ACC112 (cell line): Measurements from ENCODE around the gene FBH1.
"Not testable (repeated sequence)": the region's sequence is repeated elsewhere in the genome, so short reads cannot be mapped to it uniquely, and the experiment has no call there.

Source experiments
- H2AFZ ChIP-seq: fragments of 200-600 bp; sonication (generic); one replicate; pipeline ENCODE4 v1.6.0; 2017; ENCODE audit warnings: antibody characterized with exemption, low read length; ENCODE audit not compliant: unreplicated experiment
- H3K27ac ChIP-seq: fragments of 200-600 bp; sonication (generic); 2 replicates; pipeline ENCODE4 v1.5.1; 2014; ENCODE audit warnings: low read depth, mild to moderate bottlenecking, antibody characterized with exemption, low read length, moderate library complexity
- H3K27me3 ChIP-seq: fragments of 200-600 bp; sonication (generic); 2 replicates; pipeline ENCODE4 v1.6.1; 2014; ENCODE audit warnings: mild to moderate bottlenecking, antibody characterized with exemption, low read length, moderate library complexity, mixed read lengths; ENCODE audit not compliant: insufficient read depth
- H3K36me3 ChIP-seq: fragments of 200-600 bp; sonication (generic); 2 replicates; pipeline ENCODE4 v1.6.1; 2016; ENCODE audit warnings: mild to moderate bottlenecking, antibody characterized with exemption, low read length, moderate library complexity, mixed read lengths; ENCODE audit not compliant: insufficient read depth
- H3K4me1 ChIP-seq: fragments of 200-600 bp; sonication (generic); one replicate; pipeline ENCODE4 v1.6.1; 2016; ENCODE audit warnings: low read length, mixed read lengths; ENCODE audit not compliant: insufficient read depth, unreplicated experiment, control insufficient read depth
- H3K4me3 ChIP-seq: fragments of 200-600 bp; sonication (generic); 2 replicates; pipeline ENCODE4 v1.5.1; 2014; ENCODE audit warnings: mild to moderate bottlenecking, low read depth, low read length
- H3K79me2 ChIP-seq: fragments of 200-600 bp; sonication (generic); one replicate; pipeline ENCODE4 v1.6.0; 2016; ENCODE audit warnings: low read length; ENCODE audit not compliant: control insufficient read depth, unreplicated experiment, insufficient read depth

FBH1 gene

GRCh38 chr10:5858811-5859210, 31.2 kb upstream of the FBH1 start:
- Histone ChIP-seq H3K4me1 (peaks cover 21% of the 10 kb centered on the region), H3K4me3 (no peak overlapping the region), H3K36me3 (no peaks in the 10 kb centered on the region), H2AFZ (no peak overlapping the region), H3K27ac (no peak overlapping the region), H3K27me3 (no peaks in the 10 kb centered on the region), H3K79me2 (no peaks in the 10 kb centered on the region)

- Histone ChIP-seq H3K27ac (no peak overlapping the region), H3K4me3 (no peak overlapping the region), H3K4me1 (peaks cover 21% of the 10 kb centered on the region), H2AFZ (no peak overlapping the region), H3K36me3 (no peaks in the 10 kb centered on the region), H3K27me3 (no peaks in the 10 kb centered on the region), H3K79me2 (no peaks in the 10 kb centered on the region)
These were observed 30.0 kb upstream of the FBH1 start for GRCh38 chr10:5860066-5860465.

- no peaks in the 10 kb centered on the region for H3K79me2 ChIP-seq
- H3K27me3 ChIP-seq, result no peaks in the 10 kb centered on the region
- no peak overlapping the region for H2AFZ ChIP-seq
- no peaks in the 10 kb centered on the region for H3K36me3 ChIP-seq
- H3K4me3 ChIP-seq, result no peak overlapping the region
- H3K27ac ChIP-seq, result peak overlapping the region; percentile 82
- peaks cover 21% of the 10 kb centered on the region for H3K4me1 ChIP-seq
These were observed 27.6 kb upstream of the FBH1 start for GRCh38 chr10:5862360-5862961.

- not testable (repeated sequence) for H3K79me2 ChIP-seq, H3K36me3 ChIP-seq, H3K27me3 ChIP-seq, H3K27ac ChIP-seq, H2AFZ ChIP-seq, H3K4me3 ChIP-seq
- H3K4me1 ChIP-seq, result peaks cover 21% of the 10 kb centered on the region
These were observed 26.9 kb upstream of the FBH1 start for GRCh38 chr10:5862981-5863685.

GRCh38 chr10:5866451-5867081, 23.5 kb upstream of the FBH1 start:
- not testable (repeated sequence) for H3K27ac ChIP-seq, H3K79me2 ChIP-seq, H2AFZ ChIP-seq, H3K27me3 ChIP-seq, H3K4me3 ChIP-seq, H3K36me3 ChIP-seq
- peaks cover 12% of the 10 kb centered on the region for H3K4me1 ChIP-seq

- not testable (repeated sequence) for H3K4me3 ChIP-seq, H3K79me2 ChIP-seq, H3K27ac ChIP-seq, H3K4me1 ChIP-seq, H3K27me3 ChIP-seq, H2AFZ ChIP-seq, H3K36me3 ChIP-seq
These were observed 22.9 kb upstream of the FBH1 start for GRCh38 chr10:5867091-5867615.

GRCh38 chr10:5868383-5868782, 21.7 kb upstream of the FBH1 start:
- H3K4me3 ChIP-seq, H2AFZ ChIP-seq, H3K79me2 ChIP-seq, H3K36me3 ChIP-seq, H3K27me3 ChIP-seq, H3K4me1 ChIP-seq, H3K27ac ChIP-seq: not testable (repeated sequence)

- Histone ChIP-seq H3K4me3 (no peak overlapping the region), H2AFZ (no peak overlapping the region)
These were observed 20.9 kb upstream of the FBH1 start for GRCh38 chr10:5869156-5869555.

GRCh38 chr10:5871596-5871995, 18.4 kb upstream of the FBH1 start:
- H2AFZ ChIP-seq, result no peak overlapping the region
- H3K36me3 ChIP-seq, result no peaks in the 10 kb centered on the region
- H3K27me3 ChIP-seq, result no peaks in the 10 kb centered on the region
- H3K27ac ChIP-seq, result no peak overlapping the region
- peaks cover 6% of the 10 kb centered on the region for H3K4me1 ChIP-seq
- H3K79me2 ChIP-seq, result no peaks in the 10 kb centered on the region
- H3K4me3 ChIP-seq, result no peak overlapping the region

More at GRCh38 chr10:5869156-5869555, 20.9 kb upstream of the FBH1 start:
- no peaks in the 10 kb centered on the region for H3K4me1 ChIP-seq
- no peaks in the 10 kb centered on the region for H3K27me3 ChIP-seq
- no peaks in the 10 kb centered on the region for H3K79me2 ChIP-seq
- no peak overlapping the region for H3K27ac ChIP-seq
- no peaks in the 10 kb centered on the region for H3K36me3 ChIP-seq

GRCh38 chr10:5873515-5873995, 16.5 kb upstream of the FBH1 start:
- Histone ChIP-seq H3K36me3 (peaks cover 5% of the 10 kb centered on the region; the same call in 1 of the 2 replicates), H3K79me2 (no peaks in the 10 kb centered on the region), H3K27ac (no peak overlapping the region), H3K4me3 (no peak overlapping the region), H3K27me3 (no peaks in the 10 kb centered on the region), H3K4me1 (peaks cover 8% of the 10 kb centered on the region), H2AFZ (no peak overlapping the region)
